Osteoblast (primary cell): ENCODE measurements around the gene IGSF11. TPM values are rescaled to one million over a fixed set of nuclear protein-coding genes. Genes with fewer than 3 reads are reported as not detected.

Source experiments
- DNase-seq: peaks from one replicate; pipeline ENCODE4 v3.0.0; 2011; ENCODE audit warnings: low spot score, mixed read lengths; ENCODE audit not compliant: insufficient read length; ENCODE audit errors: missing footprints
- H2AFZ ChIP-seq: 2 replicates; pipeline ENCODE4 v1.6.0; 2011; ENCODE audit warnings: mild to moderate bottlenecking, low read length
- H3K27ac ChIP-seq: 2 replicates; pipeline ENCODE4 v1.5.1; 2011; ENCODE audit warnings: mild to moderate bottlenecking, low read depth, low read length, moderate library complexity
- H3K27me3 ChIP-seq: 2 replicates; pipeline ENCODE4 v1.6.0; 2012; ENCODE audit warnings: mild to moderate bottlenecking, control low read depth, inconsistent platforms, low read length, moderate library complexity; ENCODE audit not compliant: insufficient read depth
- H3K36me3 ChIP-seq: 2 replicates; pipeline ENCODE4 v1.5.1; 2011; ENCODE audit warnings: mild to moderate bottlenecking, low read length, control low read depth, moderate library complexity; ENCODE audit not compliant: insufficient read depth
- H3K4me1 ChIP-seq: 2 replicates; pipeline ENCODE4 v1.5.1; 2011; ENCODE audit warnings: mild to moderate bottlenecking, low read length, control low read depth, moderate library complexity; ENCODE audit not compliant: insufficient read depth
- H3K4me2 ChIP-seq: 2 replicates; pipeline ENCODE4 v1.6.0; 2011; ENCODE audit warnings: mild to moderate bottlenecking, low read length; ENCODE audit not compliant: insufficient read depth
- H3K4me3 ChIP-seq: fragments of 200-600 bp; sonication (generic); 3 replicates; pipeline ENCODE4 v1.5.1; 2012; ENCODE audit warnings: mild to moderate bottlenecking, low read length, inconsistent platforms; ENCODE audit not compliant: insufficient read depth
- H3K79me2 ChIP-seq: 2 replicates; pipeline ENCODE4 v1.6.0; 2012; ENCODE audit warnings: mild to moderate bottlenecking, low read length, control low read depth, inconsistent platforms; ENCODE audit not compliant: insufficient read depth
- H3K9me3 ChIP-seq: 2 replicates; pipeline ENCODE4 v1.5.1; 2011; ENCODE audit warnings: low read depth, low read length, control low read depth
- H4K20me1 ChIP-seq: 2 replicates; pipeline ENCODE4 v1.6.0; 2012; ENCODE audit warnings: mild to moderate bottlenecking, low read length, control low read depth; ENCODE audit not compliant: insufficient read depth
- CTCF ChIP-seq: IDR thresholded peaks from 2 replicates; pipeline ENCODE4 v1.5.1; 2011; ENCODE audit warnings: mild to moderate bottlenecking, low read depth, low read length, moderate library complexity; ENCODE audit errors: extremely low read depth
- total RNA-seq: library from RNA; depleted of rRNA; stranded (reverse); fragments of >200 nt; gene quantifications from 2 replicates; pipeline ENCODE4 v1.2.3, GENCODE V29; 2012

Gene IGSF11
- total RNA-seq, 1 donor, result 0.36 TPM

- Histone ChIP-seq H3K4me3 (no peak overlapping the region), H4K20me1 (no peaks in the 10 kb centered on the region), H3K9me3 (no peaks in the 10 kb centered on the region), H3K79me2 (no peaks in the 10 kb centered on the region), H2AFZ (no peak overlapping the region), H3K4me2 (no peak overlapping the region), H3K27me3 (no peaks in the 10 kb centered on the region), H3K4me1 (no peaks in the 10 kb centered on the region), H3K36me3 (no peaks in the 10 kb centered on the region), H3K27ac (no peak overlapping the region)
- TF ChIP-seq CTCF, result no peak
- DNase-seq, result no peak
Measured at GRCh38 chr3:119019767-119020518, 14.7 kb downstream of the IGSF11 start.

GRCh38 chr3:119018690-119019463 is 15.8 kb downstream of the IGSF11 start:
- Histone ChIP-seq H3K36me3 (no peaks in the 10 kb centered on the region), H3K27ac (no peak overlapping the region), H4K20me1 (no peaks in the 10 kb centered on the region), H3K79me2 (no peaks in the 10 kb centered on the region), H3K4me3 (no peak overlapping the region), H3K27me3 (no peaks in the 10 kb centered on the region), H3K9me3 (no peaks in the 10 kb centered on the region), H2AFZ (no peak overlapping the region), H3K4me1 (no peaks in the 10 kb centered on the region), H3K4me2 (no peak overlapping the region)
- DNase-seq, result no peak
- no peak for TF ChIP-seq CTCF

GRCh38 chr3:119015942-119016341 is 18.7 kb downstream of the IGSF11 start:
- H3K4me2 ChIP-seq, result no peak overlapping the region
- no peak overlapping the region for H3K4me3 ChIP-seq
- no peak for DNase-seq
- no peaks in the 10 kb centered on the region for H3K27me3 ChIP-seq
- H3K36me3 ChIP-seq, result no peaks in the 10 kb centered on the region
- no peak for TF ChIP-seq CTCF
- H3K4me1 ChIP-seq, result no peaks in the 10 kb centered on the region
- no peaks in the 10 kb centered on the region for H3K79me2 ChIP-seq
- H2AFZ ChIP-seq, result no peak overlapping the region
- no peak overlapping the region for H3K27ac ChIP-seq
- no peaks in the 10 kb centered on the region for H3K9me3 ChIP-seq
- H4K20me1 ChIP-seq, result no peaks in the 10 kb centered on the region

GRCh38 chr3:119013951-119014350 is 20.7 kb downstream of the IGSF11 start:
- no peak for DNase-seq
- no peak for TF ChIP-seq CTCF
- no peaks in the 10 kb centered on the region for H3K27me3 ChIP-seq
- no peaks in the 10 kb centered on the region for H3K79me2 ChIP-seq
- no peak overlapping the region for H3K4me3 ChIP-seq
- no peak overlapping the region for H2AFZ ChIP-seq
- H3K4me1 ChIP-seq, result no peaks in the 10 kb centered on the region
- no peaks in the 10 kb centered on the region for H3K9me3 ChIP-seq
- no peaks in the 10 kb centered on the region for H4K20me1 ChIP-seq
- no peak overlapping the region for H3K27ac ChIP-seq
- no peaks in the 10 kb centered on the region for H3K36me3 ChIP-seq
- no peak overlapping the region for H3K4me2 ChIP-seq
